HG03139 (cell line): ENCODE measurements around the gene ADO.

ENCODE experiments used
- ATAC-seq: cut with Tn5 transposase; IDR thresholded peaks from one replicate; pipeline ENCODE4 v1.9.1; 2021; ENCODE audit not compliant: unreplicated experiment

ADO gene

DNA sequence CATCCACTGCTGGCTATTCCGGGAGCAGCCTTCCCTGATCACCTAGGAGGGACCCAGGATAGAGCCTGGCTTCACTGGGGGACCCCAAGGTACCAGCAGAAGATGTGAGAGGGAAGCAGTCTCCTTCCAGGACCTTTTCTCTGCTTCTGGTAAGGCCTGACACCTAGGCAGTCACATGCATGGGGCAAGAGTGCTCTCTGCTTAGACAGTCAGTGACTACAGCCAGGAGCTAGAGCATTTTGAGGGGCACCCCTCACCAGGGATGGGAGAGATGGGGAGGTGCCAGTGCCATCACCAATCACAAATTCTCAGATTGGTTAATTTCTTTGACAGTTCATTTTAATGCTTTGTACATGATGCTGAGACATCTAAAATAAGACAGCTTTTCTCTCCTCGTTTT is 13.9 kb upstream of the ADO start:
- ATAC-seq = no peak

DNA sequence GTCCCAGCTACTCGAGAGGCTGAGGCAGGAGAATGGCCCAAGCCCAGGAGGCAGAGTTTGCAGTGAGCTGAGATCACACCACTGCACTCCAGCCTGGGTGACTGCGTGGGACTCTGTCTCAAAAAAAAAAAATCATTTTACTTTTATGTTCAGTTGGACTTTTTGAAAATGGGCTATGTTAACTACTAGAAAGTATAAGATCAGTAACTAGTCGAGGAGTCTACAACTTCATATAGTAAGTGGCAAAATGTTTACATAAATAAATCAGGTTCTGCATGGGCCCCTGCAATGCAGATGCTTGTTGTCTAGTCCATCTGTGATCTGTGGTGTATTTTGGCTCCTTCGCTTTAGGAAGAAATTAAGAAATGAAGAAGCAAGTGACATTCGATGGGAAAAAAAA is 12.3 kb upstream of the ADO start:
- no peak for ATAC-seq

DNA sequence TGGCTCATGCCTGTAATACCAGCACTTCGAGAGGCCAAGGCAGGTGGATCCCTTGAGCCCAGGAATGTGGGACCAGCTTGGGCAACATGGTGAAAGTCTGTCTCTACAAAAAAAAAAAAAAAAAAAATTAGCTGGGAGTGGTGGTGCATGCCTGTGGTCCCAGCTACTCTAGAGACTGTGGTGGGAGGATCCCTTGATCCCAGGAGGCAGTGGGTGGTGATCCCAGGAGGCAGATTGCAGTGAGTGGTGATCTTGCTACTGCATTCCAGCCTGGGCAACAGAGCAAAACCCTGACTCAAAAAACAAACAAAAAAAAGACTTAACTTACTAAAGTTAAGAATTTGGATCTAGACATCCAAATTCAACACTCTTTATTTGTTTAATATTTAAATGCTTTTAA is 10.2 kb upstream of the ADO start:
- no peak for ATAC-seq

DNA sequence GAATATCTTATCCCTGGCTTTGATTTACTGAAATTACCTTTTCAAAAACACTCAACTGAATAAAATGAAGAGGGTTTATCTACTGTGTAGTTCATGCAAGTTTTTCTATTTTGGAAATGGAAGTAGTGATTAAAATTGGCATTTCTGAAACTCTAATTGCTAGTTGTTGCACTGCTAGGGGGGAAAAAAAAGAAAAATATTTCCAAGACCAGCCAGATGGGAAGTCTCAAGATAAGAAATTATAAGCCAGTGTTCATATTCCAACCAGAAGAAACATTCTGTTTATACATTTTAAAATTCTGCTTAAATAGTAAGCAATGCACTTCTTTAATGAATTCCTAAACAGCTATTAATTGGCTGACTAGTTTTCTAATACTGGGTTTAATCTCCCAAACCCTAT is 9.4 kb upstream of the ADO start:
- no peak for ATAC-seq

DNA sequence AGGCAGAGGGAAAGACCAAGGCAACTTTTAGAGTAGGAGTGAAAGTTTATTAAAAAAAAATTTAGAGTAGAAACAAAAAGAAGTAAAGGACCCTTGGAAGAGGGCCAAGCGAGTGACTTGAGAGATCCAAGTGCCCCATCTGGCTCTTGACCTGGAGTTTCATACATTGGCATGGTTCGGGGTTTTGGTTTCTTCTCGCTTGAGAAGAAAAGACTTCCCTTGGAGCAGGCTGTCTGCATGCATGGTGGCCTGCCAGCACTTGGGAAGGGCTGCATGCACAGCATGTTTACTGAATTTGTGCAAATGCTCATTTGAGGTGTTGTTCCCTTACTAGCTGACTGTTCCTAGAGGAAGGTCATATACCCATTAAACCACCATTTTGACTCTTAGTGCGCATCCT is 8.8 kb upstream of the ADO start:
- no peak for ATAC-seq

- no peak for ATAC-seq
Measured at GRCh38 chr10:62796896-62797295, 7.6 kb upstream of the ADO start.

- no peak for ATAC-seq
Measured at GRCh38 chr10:62801871-62802270, 2.6 kb upstream of the ADO start.

- ATAC-seq = no peak
Measured at GRCh38 chr10:62803724-62804355, 680 bp upstream of the ADO start.

DNA sequence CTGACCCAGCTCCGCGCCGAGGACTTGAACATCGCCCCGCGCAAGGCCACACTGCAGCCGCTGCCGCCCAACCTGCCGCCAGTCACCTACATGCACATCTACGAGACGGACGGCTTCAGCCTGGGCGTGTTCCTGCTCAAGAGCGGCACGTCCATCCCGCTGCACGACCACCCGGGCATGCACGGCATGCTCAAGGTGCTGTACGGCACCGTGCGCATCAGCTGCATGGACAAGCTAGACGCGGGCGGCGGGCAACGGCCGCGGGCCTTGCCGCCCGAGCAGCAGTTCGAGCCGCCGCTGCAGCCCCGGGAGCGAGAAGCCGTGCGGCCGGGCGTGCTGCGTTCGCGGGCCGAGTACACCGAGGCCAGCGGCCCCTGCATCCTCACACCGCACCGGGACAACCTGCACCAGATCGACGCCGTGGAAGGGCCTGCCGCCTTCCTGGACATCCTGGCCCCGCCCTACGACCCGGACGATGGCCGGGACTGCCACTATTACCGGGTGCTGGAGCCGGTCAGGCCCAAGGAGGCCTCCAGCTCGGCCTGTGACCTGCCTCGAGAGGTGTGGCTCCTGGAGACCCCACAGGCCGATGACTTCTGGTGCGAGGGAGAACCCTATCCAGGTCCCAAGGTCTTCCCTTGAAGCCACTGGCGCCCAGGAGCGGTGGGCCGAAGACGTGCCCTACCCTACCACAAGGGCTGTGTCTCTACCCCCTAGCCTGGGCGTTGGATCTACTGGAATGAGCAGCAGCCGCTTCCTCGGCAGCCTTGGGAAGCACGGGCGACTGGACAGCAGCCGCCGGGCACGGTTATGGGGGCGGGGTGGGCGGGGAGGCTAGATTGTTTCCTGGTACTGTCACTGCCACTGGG is 945 bp downstream of the ADO start:
- peak; percentile 6 for ATAC-seq

DNA sequence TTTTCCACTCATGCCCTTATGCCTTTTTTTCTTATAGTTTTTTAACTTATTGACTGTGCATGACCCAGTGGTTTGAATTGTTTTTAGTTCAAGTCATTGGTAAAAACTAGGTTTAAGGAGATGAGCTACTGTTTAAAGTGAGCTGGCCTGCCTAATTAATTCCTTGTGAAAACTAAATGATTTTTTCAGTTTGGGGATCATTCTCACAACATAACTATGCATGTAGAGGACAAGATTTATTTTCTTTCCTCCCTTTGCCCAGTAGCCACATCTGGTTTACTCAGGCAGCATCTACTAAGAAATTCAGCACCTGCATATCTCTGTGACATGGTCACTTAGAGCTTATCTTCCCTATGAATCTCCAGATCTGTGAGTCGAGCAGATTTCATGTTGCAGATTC is 1.7 kb downstream of the ADO start:
- ATAC-seq = no peak

DNA sequence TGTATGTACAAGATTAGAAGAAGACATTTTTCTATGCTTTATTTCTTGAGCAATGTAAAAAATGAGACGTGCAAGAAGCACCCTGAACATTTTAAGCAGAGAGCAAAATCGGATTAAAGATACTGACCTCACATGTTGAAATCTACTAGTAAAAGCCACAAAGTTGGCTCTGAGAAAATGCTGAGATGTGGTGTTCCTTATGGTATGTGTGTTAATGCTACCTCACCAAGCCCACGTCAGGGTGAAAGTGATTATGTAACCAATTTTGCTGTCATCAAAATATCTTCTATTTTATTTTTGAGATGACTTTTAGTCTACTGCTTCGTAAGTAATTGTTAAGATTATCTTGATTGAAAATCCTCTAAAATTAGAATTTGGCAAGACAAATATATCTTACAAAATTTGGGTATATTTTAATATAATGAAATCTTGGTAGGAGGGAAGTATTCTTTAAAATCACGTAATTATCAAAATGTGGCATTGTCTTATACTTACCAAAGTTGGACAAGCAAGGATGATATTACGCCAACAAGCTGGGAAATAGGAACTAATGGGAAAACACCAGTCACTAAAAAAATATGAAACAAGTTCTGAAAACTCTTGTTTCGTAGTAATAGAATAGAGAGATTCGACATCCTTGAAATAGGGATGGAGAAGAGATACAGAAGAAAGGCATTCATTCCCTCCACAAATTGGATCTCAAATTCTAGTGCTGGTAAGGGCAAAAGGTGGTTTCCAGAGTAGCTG is 5.8 kb downstream of the ADO start:
- no peak for ATAC-seq

- ATAC-seq = no peak
Measured at GRCh38 chr10:62811159-62811875, 6.8 kb downstream of the ADO start.

- ATAC-seq = no peak
Measured at GRCh38 chr10:62812672-62813439, 8.3 kb downstream of the ADO start.

DNA sequence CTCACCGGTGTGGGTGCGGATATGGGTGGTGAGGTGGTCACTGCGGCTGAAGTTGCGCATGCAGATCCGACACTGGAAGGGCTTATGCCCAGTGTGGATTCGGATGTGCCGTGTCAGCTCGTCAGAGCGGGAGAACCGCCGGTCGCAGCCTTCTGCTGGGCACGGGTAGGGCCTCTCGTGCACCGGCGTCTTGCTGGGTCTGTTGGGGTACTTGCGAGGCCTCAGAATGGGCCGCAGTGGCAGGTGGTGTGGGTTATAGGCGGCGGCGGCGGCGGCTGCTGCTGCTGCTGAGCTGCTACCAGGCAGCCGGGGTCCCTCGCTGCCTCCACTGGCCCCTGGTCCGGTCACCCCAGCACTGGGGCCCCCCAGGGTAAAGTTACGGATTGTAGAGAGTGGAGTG is 8.9 kb downstream of the ADO start:
- ATAC-seq = no peak

DNA sequence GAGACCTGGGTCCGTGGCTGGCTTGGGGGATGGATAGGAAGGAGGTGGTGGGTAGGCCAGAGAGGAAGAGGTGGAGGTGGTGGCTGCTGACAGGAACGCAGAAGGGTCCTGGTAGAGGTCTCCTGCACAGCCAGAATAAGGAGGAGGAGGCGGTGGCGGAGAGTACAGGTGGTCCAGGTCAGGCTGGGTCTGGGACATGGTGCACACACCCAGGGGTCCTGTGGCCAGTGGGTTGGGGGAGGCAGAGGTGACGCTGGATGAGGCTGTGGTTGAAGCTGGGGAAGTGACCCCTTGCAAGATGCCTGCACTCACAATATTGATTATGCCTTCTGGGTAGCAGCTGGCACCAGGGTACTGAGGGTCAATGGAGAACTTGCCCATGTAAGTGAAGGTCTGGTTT is 9.5 kb downstream of the ADO start:
- ATAC-seq = no peak

DNA sequence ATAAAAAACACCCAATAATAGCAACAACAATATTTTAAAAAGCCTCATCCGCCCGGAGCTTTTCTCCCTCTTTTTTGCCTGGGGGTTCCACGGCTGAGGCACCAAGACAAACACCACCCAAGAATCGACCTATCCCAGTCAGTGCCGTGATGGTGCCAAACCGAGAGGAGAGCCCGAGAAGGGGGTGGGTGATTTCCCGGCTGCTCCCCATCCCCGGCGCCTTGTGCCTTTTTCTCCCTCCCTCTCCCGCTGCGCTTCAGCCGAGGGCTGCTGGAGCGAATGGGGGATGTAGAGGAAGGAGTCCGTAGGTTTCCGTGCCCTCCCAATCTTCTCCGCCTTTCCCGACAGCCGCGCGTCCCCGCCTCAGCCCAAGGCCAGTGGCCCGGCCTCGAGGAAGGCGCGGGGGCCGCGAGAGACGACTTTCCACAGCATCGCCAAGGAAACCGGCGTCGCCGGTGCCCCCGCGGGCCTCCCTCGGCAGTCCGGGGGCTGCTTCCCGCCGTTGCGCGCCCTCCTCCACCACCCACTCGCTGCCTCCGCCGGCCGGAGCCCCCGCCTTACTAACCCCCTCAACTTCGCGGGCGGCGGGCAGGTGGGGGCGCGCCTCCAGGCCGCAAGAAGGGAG is 10.3 kb downstream of the ADO start:
- no peak for ATAC-seq

DNA sequence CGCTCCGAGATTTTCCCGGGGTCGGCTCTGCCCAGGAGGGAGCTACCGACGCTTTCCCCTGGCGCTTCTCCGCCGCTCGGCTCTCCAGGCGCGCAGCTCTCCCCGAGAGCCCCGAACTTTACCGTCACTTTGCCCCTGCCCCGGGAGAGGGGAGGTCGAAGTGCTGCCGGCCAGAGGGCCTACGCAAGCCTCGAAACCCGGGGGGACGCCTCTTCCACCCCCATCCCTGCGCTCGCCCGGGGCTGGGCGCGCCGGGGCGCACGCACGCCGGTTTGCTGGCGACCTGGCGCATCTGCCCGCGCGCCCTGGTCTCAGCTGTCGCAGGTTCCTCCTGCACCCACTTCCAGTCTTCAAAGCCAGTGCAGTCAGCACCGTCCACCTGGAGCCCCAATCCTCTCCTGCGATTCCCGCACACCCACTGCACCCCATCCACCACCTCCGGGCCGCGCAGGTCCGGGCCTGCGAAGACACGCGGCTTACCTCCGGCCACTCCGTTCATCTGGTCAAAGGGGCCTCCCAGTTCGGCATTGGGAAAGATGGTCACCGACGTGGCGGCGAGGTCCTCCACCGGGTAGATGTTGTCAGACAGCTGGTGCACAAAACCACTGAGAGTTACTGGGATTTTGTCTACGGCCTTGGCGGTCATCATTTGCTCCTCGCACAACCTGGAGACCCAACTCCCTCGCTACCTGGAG is 11.0 kb downstream of the ADO start:
- no peak for ATAC-seq

GRCh38 chr10:62816076-62816330 is 11.5 kb downstream of the ADO start:
- no peak for ATAC-seq

DNA sequence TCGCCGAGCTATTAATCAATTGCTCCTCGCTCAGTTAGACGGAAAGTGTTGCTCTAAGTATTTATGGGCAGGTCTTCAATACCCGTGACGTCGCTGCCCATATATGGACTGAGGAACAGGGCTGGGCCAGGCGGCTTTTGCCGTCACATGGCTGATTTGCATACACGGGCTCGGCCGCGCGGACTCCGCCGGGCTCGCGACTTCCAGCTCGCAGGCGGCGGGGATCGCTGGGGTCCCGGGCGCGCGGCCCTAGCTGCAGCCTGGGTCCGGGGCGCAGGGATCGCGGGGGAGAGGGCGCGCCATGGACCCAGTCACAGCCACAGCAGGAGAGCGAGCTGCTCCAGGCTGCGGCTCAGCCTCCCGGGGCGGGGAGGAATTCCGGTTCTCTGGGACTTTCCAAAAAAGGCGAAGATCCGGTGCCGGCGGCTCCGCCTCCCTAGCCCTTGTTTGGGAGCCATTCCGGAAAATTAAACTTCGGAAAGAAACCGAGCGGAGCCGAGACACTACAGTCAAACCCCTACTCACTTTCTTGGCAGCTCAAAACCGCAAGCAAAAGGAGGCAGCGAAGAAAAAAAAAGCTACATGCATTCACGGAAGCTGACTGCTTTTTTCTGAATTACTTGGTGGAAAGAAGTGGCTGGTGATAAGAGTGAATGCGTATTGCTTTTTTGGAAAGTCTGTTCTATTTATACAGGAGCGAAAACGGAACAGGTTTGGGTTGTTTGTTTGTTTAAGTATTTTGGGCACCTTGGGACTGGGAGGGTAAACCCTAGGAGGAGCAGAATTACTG is 12.0 kb downstream of the ADO start, which contains the start of gene EGR2:
EGR2 (minus strand) TSS at position 36 of the 790 bp plus-strand sequence. CDS start 337 bp downstream, outside the sequence.
- peak; percentile 70 for ATAC-seq
